MM.1S (cell line): ENCODE results near the gene CTTN.

Experiments
- DNase-seq: peaks from one replicate; pipeline ENCODE4 v3.0.0-alpha.2; 2015
- H2AFZ ChIP-seq: fragments of 300-600 bp; sonication (generic); 2 replicates; pipeline ENCODE4 v1.6.0; 2016; ENCODE audit warnings: antibody characterized with exemption, low read length
- H3F3A ChIP-seq: fragments of 300-600 bp; sonication (generic); 2 replicates; pipeline ENCODE4 v1.6.1; 2016; ENCODE audit warnings: mild to moderate bottlenecking, antibody characterized with exemption, low read length, moderate library complexity, mixed read lengths; ENCODE audit not compliant: insufficient read depth
- H3K27ac ChIP-seq: fragments of 300-600 bp; sonication (generic); 2 replicates; pipeline ENCODE4 v1.5.1; 2016; ENCODE audit warnings: mild to moderate bottlenecking, low read length
- H3K27me3 ChIP-seq: fragments of 300-600 bp; sonication (generic); replicated peaks from 2 replicates; pipeline ENCODE4 v1.6.0; 2016; ENCODE audit warnings: low read length; ENCODE audit not compliant: insufficient read depth
- H3K36me3 ChIP-seq: fragments of 300-600 bp; sonication (generic); replicated peaks from 2 replicates; pipeline ENCODE4 v1.6.1; 2016; ENCODE audit warnings: mild to moderate bottlenecking, low read length, mixed read lengths; ENCODE audit not compliant: insufficient read depth
- H3K4me1 ChIP-seq: fragments of 300-600 bp; sonication (generic); 2 replicates; pipeline ENCODE4 v1.6.1; 2016; ENCODE audit warnings: low read length, mixed read lengths
- H3K4me2 ChIP-seq: fragments of 300-600 bp; sonication (generic); 2 replicates; pipeline ENCODE4 v1.6.0; 2016; ENCODE audit warnings: low read depth, low read length
- H3K4me3 ChIP-seq: fragments of 300-600 bp; sonication (generic); 2 replicates; pipeline ENCODE4 v1.5.1; 2016; ENCODE audit warnings: low read length, mixed read lengths
- H3K79me2 ChIP-seq: fragments of 300-600 bp; sonication (generic); 2 replicates; pipeline ENCODE4 v1.6.1; 2016; ENCODE audit warnings: mixed run types, low read length, mixed read lengths
- H3K9ac ChIP-seq: fragments of 300-600 bp; sonication (generic); 2 replicates; pipeline ENCODE4 v1.6.1; 2016; ENCODE audit warnings: low read length, mixed read lengths
- H3K9me2 ChIP-seq: fragments of 300-600 bp; sonication (generic); replicated peaks from 2 replicates; pipeline ENCODE4 v1.6.1; 2016; ENCODE audit warnings: mild to moderate bottlenecking, low read length, mixed read lengths; ENCODE audit not compliant: insufficient read depth
- H3K9me3 ChIP-seq: fragments of 300-600 bp; sonication (generic); replicated peaks from 2 replicates; pipeline ENCODE4 v1.6.1; 2016; ENCODE audit warnings: mild to moderate bottlenecking, low read length, mixed read lengths; ENCODE audit not compliant: insufficient read depth
- H4K20me1 ChIP-seq: fragments of 300-600 bp; sonication (generic); 2 replicates; pipeline ENCODE4 v1.6.1; 2016; ENCODE audit warnings: mild to moderate bottlenecking, low read length, moderate library complexity, mixed read lengths; ENCODE audit not compliant: insufficient read depth
- CTCF ChIP-seq: fragments of 300-600 bp; sonication (generic); IDR thresholded peaks from 2 replicates; pipeline ENCODE4 v1.5.1; 2016; ENCODE audit warnings: antibody characterized with exemption, low read length, mixed read lengths
- EZH2 ChIP-seq: fragments of 300-600 bp; sonication (generic); optimal IDR thresholded peaks from 2 replicates; pipeline ENCODE3; 2017; ENCODE audit warnings: low read depth, mild to moderate bottlenecking, antibody characterized with exemption, low read length, mixed read lengths
- EZH2phosphoT487 ChIP-seq: fragments of 300-600 bp; sonication (generic); IDR thresholded peaks from 2 replicates; pipeline ENCODE4 v1.6.1; 2018; ENCODE audit warnings: antibody characterized with exemption, low read length

CTTN gene

GRCh38 chr11:70352601-70353000 is 45.7 kb upstream of the CTTN start:
- no peak for DNase-seq
- H3K79me2 ChIP-seq = no peaks in the 10 kb centered on the region
- 0 out of 2 replicates have a peak, but pooled peaks cover 4% of the 10 kb centered on the region for H3K36me3 ChIP-seq
- no peaks in the 10 kb centered on the region for H4K20me1 ChIP-seq
- H3K4me2 ChIP-seq = no peak overlapping the region
- no peaks in the 10 kb centered on the region for H3K9me3 ChIP-seq
- no peaks in the 10 kb centered on the region for H3K9me2 ChIP-seq
- no peak overlapping the region for H3K27ac ChIP-seq
- H3K4me1 ChIP-seq = no peaks in the 10 kb centered on the region
- H3F3A ChIP-seq = no peaks in the 10 kb centered on the region
- TF ChIP-seq EZH2phosphoT487 = no peak
- TF ChIP-seq CTCF = no peak
- no peak for TF ChIP-seq EZH2
- H3K9ac ChIP-seq = no peak overlapping the region
- H2AFZ ChIP-seq = no peak overlapping the region
- no peaks in the 10 kb centered on the region for H3K27me3 ChIP-seq
- no peak overlapping the region for H3K4me3 ChIP-seq

DNA sequence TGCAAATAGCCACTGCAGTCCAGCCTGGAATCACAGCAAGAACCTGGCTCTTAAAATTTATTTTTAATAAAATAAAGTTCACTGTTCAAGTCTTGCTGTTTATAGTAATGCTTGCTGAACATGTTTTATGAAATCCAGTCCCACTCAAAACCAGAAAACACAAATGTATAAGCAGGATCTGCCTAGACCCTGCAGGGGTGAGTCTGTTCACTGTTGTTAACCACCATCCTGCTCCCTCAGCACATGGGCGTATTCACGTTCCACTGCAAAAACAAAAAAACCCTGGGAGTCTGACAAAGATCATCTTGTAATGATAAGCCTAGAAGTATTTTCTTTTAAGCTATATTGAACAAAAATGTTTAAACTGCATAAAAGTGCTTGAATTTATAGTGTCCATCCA is 45.0 kb upstream of the CTTN start:
- Histone ChIP-seq H3K4me1 (no peaks in the 10 kb centered on the region), H3K9me2 (no peaks in the 10 kb centered on the region), H3K27ac (no peak overlapping the region), H3K9ac (no peak overlapping the region), H4K20me1 (no peaks in the 10 kb centered on the region), H3K27me3 (no peaks in the 10 kb centered on the region), H3F3A (no peaks in the 10 kb centered on the region), H3K36me3 (0 out of 2 replicates have a peak, but pooled peaks cover 4% of the 10 kb centered on the region), H3K4me3 (no peak overlapping the region), H3K79me2 (no peaks in the 10 kb centered on the region), H3K4me2 (no peak overlapping the region), H2AFZ (no peak overlapping the region), H3K9me3 (no peaks in the 10 kb centered on the region)
- no peak for TF ChIP-seq EZH2phosphoT487
- TF ChIP-seq EZH2 = no peak
- TF ChIP-seq CTCF = no peak
- no peak for DNase-seq

DNA sequence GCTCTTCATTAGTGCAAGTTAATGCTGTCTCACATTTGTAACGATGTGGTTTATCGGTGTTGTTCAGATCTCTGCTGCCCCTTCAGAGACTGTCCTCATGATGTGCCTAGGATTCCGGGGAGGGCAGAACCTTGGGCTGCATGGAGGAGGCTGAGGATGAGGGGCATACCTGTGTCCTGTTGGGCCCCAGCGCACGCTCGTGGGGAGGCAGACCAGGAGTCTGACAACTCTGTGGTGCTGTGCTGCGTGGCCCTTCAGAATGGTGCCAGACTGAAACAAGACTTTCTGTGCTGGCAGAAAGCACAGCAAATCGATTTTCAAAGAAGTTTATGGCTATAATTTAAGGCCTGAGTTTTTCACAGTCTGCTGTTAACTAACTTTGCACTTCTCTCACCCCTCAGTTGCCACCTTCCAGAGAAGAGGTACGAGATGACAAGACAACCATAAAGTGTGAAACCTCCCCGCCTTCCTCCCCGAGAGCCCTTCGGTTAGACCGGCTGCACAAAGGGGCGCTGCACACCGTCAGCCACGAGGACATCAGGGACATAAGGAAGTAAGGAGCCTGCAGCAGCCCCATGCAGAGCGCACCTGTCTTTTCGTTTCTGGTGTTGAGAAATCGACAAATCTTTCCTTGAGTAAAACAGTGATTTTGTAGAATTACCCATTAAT is 44.3 kb upstream of the CTTN start:
- no peaks in the 10 kb centered on the region for H3K4me1 ChIP-seq
- TF ChIP-seq EZH2phosphoT487 (no peak), EZH2 (no peak), CTCF (no peak)
- 0 out of 2 replicates have a peak, but pooled peaks cover 4% of the 10 kb centered on the region for H3K36me3 ChIP-seq
- H2AFZ ChIP-seq = no peak overlapping the region
- H3K27ac ChIP-seq = no peak overlapping the region
- no peak for DNase-seq
- no peak overlapping the region for H3K4me3 ChIP-seq
- H3K9ac ChIP-seq = no peak overlapping the region
- no peak overlapping the region for H3K4me2 ChIP-seq
- H3K9me2 ChIP-seq = no peaks in the 10 kb centered on the region
- H4K20me1 ChIP-seq = no peaks in the 10 kb centered on the region
- H3K9me3 ChIP-seq = no peaks in the 10 kb centered on the region
- H3K27me3 ChIP-seq = no peaks in the 10 kb centered on the region
- H3K79me2 ChIP-seq = no peaks in the 10 kb centered on the region
- H3F3A ChIP-seq = no peaks in the 10 kb centered on the region
